ENCODE results near the gene SLC66A1.
A peak's percentile ranks its signal among the peaks of the same experiment; 100 is the strongest.

Gene SLC66A1

GRCh38 chr1:19349999-19350398, 37.9 kb downstream of the SLC66A1 start:
- Histone ChIP-seq H3K9ac (ENCODE audit: low read depth in 1 of 2, low read length in 2 of 2) (no peak overlapping the region), H3K36me3 (ENCODE audit: control insufficient read depth in 2 of 2, insufficient read depth in 2 of 2, low read length in 2 of 2) (peaks cover 52 to 55% of the 10 kb centered on the region in 2 donors), H3K27me3 (ENCODE audit: control insufficient read depth in 2 of 2, insufficient read depth in 2 of 2, low read length in 2 of 2) (no peaks in the 10 kb centered on the region), H3K9me3 (ENCODE audit: control insufficient read depth in 2 of 2, low read length in 2 of 2) (no peaks in the 10 kb centered on the region), H3K4me1 (ENCODE audit: control insufficient read depth in 2 of 2, insufficient read depth in 2 of 2, low read length in 2 of 2) (peaks cover 0 to 6% of the 10 kb centered on the region in 2 donors), H3K27ac (ENCODE audit: low read depth in 2 of 2, low read length in 2 of 2) (no peak overlapping the region), H3K4me3 (ENCODE audit: low read length in 2 of 2) (no peak overlapping the region)

- peaks cover 52 to 55% of the 10 kb centered on the region in 2 donors for H3K36me3 ChIP-seq (ENCODE audit: control insufficient read depth in 2 of 2, insufficient read depth in 2 of 2, low read length in 2 of 2)
- no peaks in the 10 kb centered on the region for H3K27me3 ChIP-seq (ENCODE audit: control insufficient read depth in 2 of 2, insufficient read depth in 2 of 2, low read length in 2 of 2)
- no peak overlapping the region for H3K9ac ChIP-seq (ENCODE audit: low read depth in 1 of 2, low read length in 2 of 2)
- no peaks in the 10 kb centered on the region for H3K9me3 ChIP-seq (ENCODE audit: control insufficient read depth in 2 of 2, low read length in 2 of 2)
- peaks cover 0 to 6% of the 10 kb centered on the region in 2 donors for H3K4me1 ChIP-seq (ENCODE audit: control insufficient read depth in 2 of 2, insufficient read depth in 2 of 2, low read length in 2 of 2)
- no peak overlapping the region for H3K27ac ChIP-seq (ENCODE audit: low read depth in 2 of 2, low read length in 2 of 2)
- H3K4me3 ChIP-seq (ENCODE audit: low read length in 2 of 2) = no peak overlapping the region
These were observed 38.4 kb downstream of the SLC66A1 start for GRCh38 chr1:19350566-19350965.

- H3K36me3 ChIP-seq (ENCODE audit: control insufficient read depth in 2 of 2, insufficient read depth in 2 of 2, low read length in 2 of 2) = peaks cover 62 to 65% of the 10 kb centered on the region in 2 donors
- H3K27me3 ChIP-seq (ENCODE audit: control insufficient read depth in 2 of 2, insufficient read depth in 2 of 2, low read length in 2 of 2) = no peaks in the 10 kb centered on the region
- peaks cover 0 to 6% of the 10 kb centered on the region in 2 donors for H3K4me1 ChIP-seq (ENCODE audit: control insufficient read depth in 2 of 2, insufficient read depth in 2 of 2, low read length in 2 of 2)
- no peak overlapping the region for H3K4me3 ChIP-seq (ENCODE audit: low read length in 2 of 2)
- H3K9ac ChIP-seq (ENCODE audit: low read depth in 1 of 2, low read length in 2 of 2) = no peak overlapping the region
- H3K27ac ChIP-seq (ENCODE audit: low read depth in 2 of 2, low read length in 2 of 2) = no peak overlapping the region
- H3K9me3 ChIP-seq (ENCODE audit: control insufficient read depth in 2 of 2, low read length in 2 of 2) = no peaks in the 10 kb centered on the region
These were observed 39.7 kb downstream of the SLC66A1 start for GRCh38 chr1:19351873-19352272.

- H3K27ac ChIP-seq (ENCODE audit: low read depth in 2 of 2, low read length in 2 of 2) = peak overlapping the region in 1 of 2 donors; percentile 48
- H3K27me3 ChIP-seq (ENCODE audit: control insufficient read depth in 2 of 2, insufficient read depth in 2 of 2, low read length in 2 of 2) = no peaks in the 10 kb centered on the region
- H3K36me3 ChIP-seq (ENCODE audit: control insufficient read depth in 2 of 2, insufficient read depth in 2 of 2, low read length in 2 of 2) = peaks cover 61 to 70% of the 10 kb centered on the region in 2 donors
- H3K4me1 ChIP-seq (ENCODE audit: control insufficient read depth in 2 of 2, insufficient read depth in 2 of 2, low read length in 2 of 2) = peaks cover 0 to 6% of the 10 kb centered on the region in 2 donors
- no peak overlapping the region for H3K9ac ChIP-seq (ENCODE audit: low read depth in 1 of 2, low read length in 2 of 2)
- H3K4me3 ChIP-seq (ENCODE audit: low read length in 2 of 2) = no peak overlapping the region
- no peaks in the 10 kb centered on the region for H3K9me3 ChIP-seq (ENCODE audit: control insufficient read depth in 2 of 2, low read length in 2 of 2)
These were observed 40.7 kb downstream of the SLC66A1 start for GRCh38 chr1:19352839-19353238.

GRCh38 chr1:19353596-19353995, 41.5 kb downstream of the SLC66A1 start:
- no peaks in the 10 kb centered on the region for H3K9me3 ChIP-seq (ENCODE audit: control insufficient read depth in 2 of 2, low read length in 2 of 2)
- H3K36me3 ChIP-seq (ENCODE audit: control insufficient read depth in 2 of 2, insufficient read depth in 2 of 2, low read length in 2 of 2) = peaks cover 59 to 67% of the 10 kb centered on the region in 2 donors
- no peak overlapping the region for H3K4me3 ChIP-seq (ENCODE audit: low read length in 2 of 2)
- H3K27me3 ChIP-seq (ENCODE audit: control insufficient read depth in 2 of 2, insufficient read depth in 2 of 2, low read length in 2 of 2) = no peaks in the 10 kb centered on the region
- no peak overlapping the region for H3K27ac ChIP-seq (ENCODE audit: low read depth in 2 of 2, low read length in 2 of 2)
- H3K9ac ChIP-seq (ENCODE audit: low read depth in 1 of 2, low read length in 2 of 2) = no peak overlapping the region
- peaks cover 0 to 6% of the 10 kb centered on the region in 2 donors for H3K4me1 ChIP-seq (ENCODE audit: control insufficient read depth in 2 of 2, insufficient read depth in 2 of 2, low read length in 2 of 2)

- H3K4me3 ChIP-seq (ENCODE audit: low read length in 2 of 2) = no peak overlapping the region
- H3K9ac ChIP-seq (ENCODE audit: low read depth in 1 of 2, low read length in 2 of 2) = no peak overlapping the region
- H3K9me3 ChIP-seq (ENCODE audit: control insufficient read depth in 2 of 2, low read length in 2 of 2) = no peaks in the 10 kb centered on the region
- no peaks in the 10 kb centered on the region for H3K27me3 ChIP-seq (ENCODE audit: control insufficient read depth in 2 of 2, insufficient read depth in 2 of 2, low read length in 2 of 2)
- H3K27ac ChIP-seq (ENCODE audit: low read depth in 2 of 2, low read length in 2 of 2) = no peak overlapping the region
- peaks cover 0 to 3% of the 10 kb centered on the region in 2 donors for H3K4me1 ChIP-seq (ENCODE audit: control insufficient read depth in 2 of 2, insufficient read depth in 2 of 2, low read length in 2 of 2)
- peaks cover 53 to 62% of the 10 kb centered on the region in 2 donors for H3K36me3 ChIP-seq (ENCODE audit: control insufficient read depth in 2 of 2, insufficient read depth in 2 of 2, low read length in 2 of 2)
These were observed 42.4 kb downstream of the SLC66A1 start for GRCh38 chr1:19354531-19354981.

GRCh38 chr1:19356266-19356665, 44.1 kb downstream of the SLC66A1 start:
- no peak overlapping the region for H3K4me3 ChIP-seq (ENCODE audit: low read length in 2 of 2)
- H3K9ac ChIP-seq (ENCODE audit: low read depth in 1 of 2, low read length in 2 of 2) = no peak overlapping the region
- H3K36me3 ChIP-seq (ENCODE audit: control insufficient read depth in 2 of 2, insufficient read depth in 2 of 2, low read length in 2 of 2) = peaks cover 50 to 61% of the 10 kb centered on the region in 2 donors
- H3K27me3 ChIP-seq (ENCODE audit: control insufficient read depth in 2 of 2, insufficient read depth in 2 of 2, low read length in 2 of 2) = no peaks in the 10 kb centered on the region
- no peaks in the 10 kb centered on the region for H3K9me3 ChIP-seq (ENCODE audit: control insufficient read depth in 2 of 2, low read length in 2 of 2)
- peaks cover under 1 to 3% of the 10 kb centered on the region in 2 donors for H3K4me1 ChIP-seq (ENCODE audit: control insufficient read depth in 2 of 2, insufficient read depth in 2 of 2, low read length in 2 of 2)
- no peak overlapping the region for H3K27ac ChIP-seq (ENCODE audit: low read depth in 2 of 2, low read length in 2 of 2)

GRCh38 chr1:19357299-19357986, 45.3 kb downstream of the SLC66A1 start:
- Histone ChIP-seq H3K9ac (ENCODE audit: low read depth in 1 of 2, low read length in 2 of 2) (no peak overlapping the region), H3K4me1 (ENCODE audit: control insufficient read depth in 2 of 2, insufficient read depth in 2 of 2, low read length in 2 of 2) (peaks cover 2 to 3% of the 10 kb centered on the region in 2 donors), H3K9me3 (ENCODE audit: control insufficient read depth in 2 of 2, low read length in 2 of 2) (no peaks in the 10 kb centered on the region), H3K27ac (ENCODE audit: low read depth in 2 of 2, low read length in 2 of 2) (no peak overlapping the region), H3K36me3 (ENCODE audit: control insufficient read depth in 2 of 2, insufficient read depth in 2 of 2, low read length in 2 of 2) (peaks cover 42 to 53% of the 10 kb centered on the region in 2 donors), H3K27me3 (ENCODE audit: control insufficient read depth in 2 of 2, insufficient read depth in 2 of 2, low read length in 2 of 2) (no peaks in the 10 kb centered on the region), H3K4me3 (ENCODE audit: low read length in 2 of 2) (no peak overlapping the region)

- no peak overlapping the region for H3K27ac ChIP-seq (ENCODE audit: low read depth in 2 of 2, low read length in 2 of 2)
- H3K36me3 ChIP-seq (ENCODE audit: control insufficient read depth in 2 of 2, insufficient read depth in 2 of 2, low read length in 2 of 2) = peaks cover 31 to 46% of the 10 kb centered on the region in 2 donors
- H3K4me1 ChIP-seq (ENCODE audit: control insufficient read depth in 2 of 2, insufficient read depth in 2 of 2, low read length in 2 of 2) = peaks cover 2 to 3% of the 10 kb centered on the region in 2 donors
- no peaks in the 10 kb centered on the region for H3K9me3 ChIP-seq (ENCODE audit: control insufficient read depth in 2 of 2, low read length in 2 of 2)
- H3K27me3 ChIP-seq (ENCODE audit: control insufficient read depth in 2 of 2, insufficient read depth in 2 of 2, low read length in 2 of 2) = no peaks in the 10 kb centered on the region
- no peak overlapping the region for H3K9ac ChIP-seq (ENCODE audit: low read depth in 1 of 2, low read length in 2 of 2)
- H3K4me3 ChIP-seq (ENCODE audit: low read length in 2 of 2) = no peak overlapping the region
These were observed 46.6 kb downstream of the SLC66A1 start for GRCh38 chr1:19358710-19359109.

- Histone ChIP-seq H3K36me3 (ENCODE audit: control insufficient read depth in 2 of 2, insufficient read depth in 2 of 2, low read length in 2 of 2) (peaks cover 25 to 40% of the 10 kb centered on the region in 2 donors), H3K4me3 (ENCODE audit: low read length in 2 of 2) (no peak overlapping the region), H3K27ac (ENCODE audit: low read depth in 2 of 2, low read length in 2 of 2) (no peak overlapping the region), H3K9ac (ENCODE audit: low read depth in 1 of 2, low read length in 2 of 2) (no peak overlapping the region), H3K27me3 (ENCODE audit: control insufficient read depth in 2 of 2, insufficient read depth in 2 of 2, low read length in 2 of 2) (no peaks in the 10 kb centered on the region), H3K4me1 (ENCODE audit: control insufficient read depth in 2 of 2, insufficient read depth in 2 of 2, low read length in 2 of 2) (peaks cover 0 to 2% of the 10 kb centered on the region in 2 donors), H3K9me3 (ENCODE audit: control insufficient read depth in 2 of 2, low read length in 2 of 2) (no peaks in the 10 kb centered on the region)
These were observed 47.2 kb downstream of the SLC66A1 start for GRCh38 chr1:19359357-19359756.
